HEK293T (cell line): ENCODE results near the gene CHAMP1.

Source experiments
- CTCF ChIA-PET: fragments of 350-600 bp; formaldehyde crosslinking; extraction: SDS; loops from one replicate; lab custom pipeline; 2021; ENCODE audit warnings: antibody characterized with exemption, inconsistent platforms; lab: Yijun Ruan, JAX
- POLR2A ChIA-PET: fragments of 350-600 bp; formaldehyde crosslinking; extraction: SDS; loops from one replicate; lab custom pipeline; 2020; ENCODE audit warnings: antibody characterized with exemption, inconsistent platforms; lab: Yijun Ruan, JAX
- DNase-seq: peaks from one replicate; pipeline ENCODE4 v3.0.0; 2012; ENCODE audit warnings: mixed read lengths; ENCODE audit errors: extremely low spot score
- ARNT ChIP-seq: fragments of 450-650 bp; IDR thresholded peaks from 2 replicates; pipeline ENCODE4 v1.6.1; 2017; ENCODE audit warnings: mild to moderate bottlenecking
- BHLHE40 ChIP-seq: fragments of 450-650 bp; IDR thresholded peaks from 2 replicates; pipeline ENCODE4 v1.6.1; 2016; ENCODE audit warnings: mild to moderate bottlenecking, moderate library complexity, borderline replicate concordance
- CTBP1 ChIP-seq: fragments of 450-650 bp; IDR thresholded peaks from 2 replicates; pipeline ENCODE4 v1.6.1; 2016; ENCODE audit warnings: borderline replicate concordance
- ELF4 ChIP-seq: fragments of 450-650 bp; IDR thresholded peaks from 2 replicates; pipeline ENCODE4 v1.6.1; 2017; ENCODE audit warnings: antibody characterized with exemption
- FOXA1 ChIP-seq: fragments of 450-650 bp; IDR thresholded peaks from 2 replicates; pipeline ENCODE4 v1.6.1; 2016; ENCODE audit warnings: mild to moderate bottlenecking
- FOXK2 ChIP-seq: fragments of 450-650 bp; IDR thresholded peaks from 2 replicates; pipeline ENCODE4 v1.6.1; 2016; ENCODE audit warnings: mild to moderate bottlenecking
- FOXM1 ChIP-seq: fragments of 450-650 bp; IDR thresholded peaks from 2 replicates; pipeline ENCODE4 v1.6.1; 2017; ENCODE audit warnings: mild to moderate bottlenecking, borderline replicate concordance
- HDGF ChIP-seq: fragments of 450-650 bp; IDR thresholded peaks from 2 replicates; pipeline ENCODE4 v1.6.1; 2017; ENCODE audit warnings: antibody characterized with exemption, borderline replicate concordance
- L3MBTL2 ChIP-seq: fragments of 450-650 bp; conservative IDR thresholded peaks from 2 replicates; pipeline ENCODE4 v1.6.1; 2016; ENCODE audit warnings: mild to moderate bottlenecking
- LEF1 ChIP-seq: fragments of 450-650 bp; IDR thresholded peaks from 2 replicates; pipeline ENCODE4 v1.6.1; 2017; ENCODE audit warnings: mild to moderate bottlenecking, borderline replicate concordance
- NFRKB ChIP-seq: fragments of 450-650 bp; IDR thresholded peaks from 2 replicates; pipeline ENCODE4 v1.6.1; 2016; ENCODE audit warnings: mild to moderate bottlenecking, moderate library complexity
- PKNOX1 ChIP-seq: fragments of 450-650 bp; IDR thresholded peaks from 2 replicates; pipeline ENCODE4 v1.6.1; 2016
- SP1 ChIP-seq: fragments of 450-650 bp; IDR thresholded peaks from 2 replicates; pipeline ENCODE4 v1.6.1; 2017
- SUZ12 ChIP-seq: fragments of 450-650 bp; IDR thresholded peaks from 2 replicates; pipeline ENCODE4 v1.6.1; 2016; ENCODE audit warnings: mild to moderate bottlenecking
- TARDBP ChIP-seq: fragments of 450-650 bp; IDR thresholded peaks from 2 replicates; pipeline ENCODE4 v1.6.1; 2016
- ZNF384 ChIP-seq: fragments of 450-650 bp; IDR thresholded peaks from 2 replicates; pipeline ENCODE4 v1.6.1; 2016

Gene CHAMP1

GRCh38 chr13:114314074-114314912 lies at the start of gene CHAMP1:
CHAMP1 (plus strand) TSS chr13:114314503; CDS start chr13:114323843, 9,340 bp downstream.
- peak; percentile 76 for DNase-seq
- ChIA-PET POLR2A (interaction anchor here (1.1 kb wide), 1 partner anchor 13 kb away, joined by 5 read pairs; no protein-coding TSS in a partner anchor), CTCF (no interaction called here)
- TF ChIP-seq BHLHE40 (no peak), TARDBP (no peak), LEF1 (peak; percentile 18; the same call in 1 of the 2 replicates), FOXM1 (no peak)

DNA sequence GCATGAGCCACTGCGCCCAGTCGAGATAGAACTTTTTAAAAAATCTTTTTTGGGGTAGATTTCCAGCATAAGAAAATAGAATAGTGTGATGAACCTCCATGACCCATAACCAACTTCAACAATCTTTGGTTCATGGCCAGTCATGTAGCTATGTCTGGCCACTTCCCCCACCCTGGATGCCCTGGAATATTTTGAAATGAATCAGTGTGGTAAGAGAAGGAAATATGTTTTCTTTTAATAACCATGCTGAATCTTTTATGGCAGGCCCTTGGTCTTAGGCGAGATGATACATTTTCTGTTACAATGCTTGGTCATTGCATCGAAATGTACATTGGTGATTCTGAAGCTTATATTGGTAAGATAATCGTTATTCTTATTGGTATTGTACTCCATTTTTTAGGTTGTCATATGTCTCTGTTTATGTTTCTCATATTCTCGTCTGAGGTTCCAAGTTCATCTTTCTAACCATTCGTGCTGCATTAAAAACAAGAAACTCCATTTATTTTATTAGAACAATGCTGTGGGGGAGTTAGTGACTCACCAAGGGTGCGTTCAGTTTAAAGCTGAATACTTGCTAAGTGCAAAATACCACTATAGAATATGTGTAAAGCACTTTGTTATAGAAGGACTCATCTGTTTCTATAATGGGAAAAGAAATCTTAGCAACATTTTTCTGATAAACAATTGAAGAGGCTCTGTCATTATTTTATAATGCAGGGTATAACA lies 49.3 kb upstream of the CHAMP1 start:
- ChIA-PET POLR2A (no interaction called here), CTCF (no interaction called here)
- DNase-seq = no peak
- TF ChIP-seq PKNOX1 (no peak), ZNF384 (no peak), HDGF (no peak), SUZ12 (no peak), LEF1 (no peak), FOXA1 (no peak), CTBP1 (no peak), ELF4 (no peak), SP1 (no peak), ARNT (no peak)

DNA sequence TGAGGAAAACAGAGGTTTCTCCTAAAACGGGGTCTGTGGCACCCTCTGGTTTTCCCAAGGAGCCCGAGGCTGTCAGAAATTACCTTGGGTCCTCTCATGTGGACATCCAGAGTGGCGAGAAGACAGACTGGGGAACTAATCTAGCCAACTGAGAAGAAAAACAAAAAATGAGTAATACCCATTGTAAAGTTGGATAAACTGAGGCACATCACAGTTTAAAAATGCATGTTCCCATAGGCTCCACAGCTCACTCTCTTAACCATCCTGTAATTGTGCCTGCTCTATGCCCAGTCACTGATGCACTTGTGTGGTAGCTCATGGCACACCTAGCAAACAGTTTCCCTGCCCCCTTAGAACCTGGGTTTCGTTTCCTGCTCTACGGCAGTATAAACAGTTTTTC lies 48.1 kb upstream of the CHAMP1 start:
- ChIA-PET POLR2A (no interaction called here), CTCF (no interaction called here)
- no peak for DNase-seq
- no peak for TF ChIP-seq HDGF
- no peak for TF ChIP-seq TARDBP
- TF ChIP-seq L3MBTL2 = no peak
- TF ChIP-seq FOXA1 = no peak
- no peak for TF ChIP-seq PKNOX1
- TF ChIP-seq FOXK2 = no peak
- TF ChIP-seq BHLHE40 = no peak
- no peak for TF ChIP-seq ZNF384
- TF ChIP-seq FOXM1 = no peak
- no peak for TF ChIP-seq ARNT
- no peak for TF ChIP-seq SP1
- no peak for TF ChIP-seq SUZ12
- TF ChIP-seq NFRKB = no peak
- no peak for TF ChIP-seq CTBP1
- TF ChIP-seq LEF1 = no peak
- no peak for TF ChIP-seq ELF4

GRCh38 chr13:114268344-114269280 lies 45.7 kb upstream of the CHAMP1 start:
- TF ChIP-seq L3MBTL2 (no peak), TARDBP (no peak), SUZ12 (no peak), LEF1 (no peak), ELF4 (no peak), NFRKB (no peak), ZNF384 (no peak), FOXK2 (no peak), FOXA1 (no peak), BHLHE40 (no peak), CTBP1 (no peak), ARNT (no peak), FOXM1 (no peak), PKNOX1 (no peak), SP1 (no peak), HDGF (no peak)
- ChIA-PET POLR2A (no interaction called here), CTCF (no interaction called here)
- DNase-seq = no peak

GRCh38 chr13:114269281-114269770 lies 45.0 kb upstream of the CHAMP1 start:
- DNase-seq = no peak
- ChIA-PET POLR2A (no interaction called here), CTCF (no interaction called here)
- no peak for TF ChIP-seq ZNF384
- TF ChIP-seq CTBP1 = no peak
- TF ChIP-seq FOXK2 = no peak
